Kidney tubule cell (primary cell): ENCODE measurements around the gene R3HDM4.
"Not testable (repeated sequence)": the region's sequence is repeated elsewhere in the genome, so short reads cannot be mapped to it uniquely, and the experiment has no call there.

Experiments used
- DNase-seq: peaks from one replicate; pipeline ENCODE4 v3.0.0-alpha.2; 2018; ENCODE audit warnings: low spot score

R3HDM4 gene

GRCh38 chr19:891421-892200 is 21.4 kb downstream of the R3HDM4 start:
- not testable (repeated sequence) for DNase-seq

GRCh38 chr19:890831-891230 is 22.2 kb downstream of the R3HDM4 start:
- DNase-seq = no peak

- DNase-seq = no peak
Measured at GRCh38 chr19:889662-890295, 23.2 kb downstream of the R3HDM4 start.

- no peak for DNase-seq
Measured at GRCh38 chr19:888581-889385, 24.2 kb downstream of the R3HDM4 start.

GRCh38 chr19:887599-887998 is 25.4 kb downstream of the R3HDM4 start:
- DNase-seq = no peak

GRCh38 chr19:887072-887471 is 25.9 kb downstream of the R3HDM4 start:
- DNase-seq = peak; percentile 46

- no peak for DNase-seq
Measured at GRCh38 chr19:885536-886224, 27.3 kb downstream of the R3HDM4 start.

- DNase-seq = no peak
Measured at GRCh38 chr19:884420-885211, 28.4 kb downstream of the R3HDM4 start.

GRCh38 chr19:883661-884211 is 29.3 kb downstream of the R3HDM4 start:
- DNase-seq = peak; percentile 89

- DNase-seq = no peak
Measured at GRCh38 chr19:882871-883497, 30.0 kb downstream of the R3HDM4 start.

- no peak for DNase-seq
Measured at GRCh38 chr19:881385-882071, 31.5 kb downstream of the R3HDM4 start.

GRCh38 chr19:879711-880438 is 33.1 kb downstream of the R3HDM4 start:
- DNase-seq = no peak

GRCh38 chr19:878751-879561 is 34.1 kb downstream of the R3HDM4 start:
- not testable (repeated sequence) for DNase-seq

- not testable (repeated sequence) for DNase-seq
Measured at GRCh38 chr19:877992-878660, 34.9 kb downstream of the R3HDM4 start.

GRCh38 chr19:876780-877314 is 36.2 kb downstream of the R3HDM4 start:
- DNase-seq = no peak

GRCh38 chr19:876089-876488 is 36.9 kb downstream of the R3HDM4 start:
- no peak for DNase-seq

- no peak for DNase-seq
Measured at GRCh38 chr19:875265-875879, 37.6 kb downstream of the R3HDM4 start.
